GM12892 (cell line): ENCODE measurements around the gene SH3RF2.
"Not testable (repeated sequence)": the region's sequence is repeated elsewhere in the genome, so short reads cannot be mapped to it uniquely, and the experiment has no call there.

Experiments
- DNase-seq: peaks from one replicate; pipeline ENCODE4 v3.0.0; 2011; ENCODE audit not compliant: insufficient read length
- FAIRE-seq: peaks from 2 replicates; lab custom pipeline; 2011; peaks lifted over from hg19 to GRCh38; lab: Jason Lieb, UNC
- POLR2A ChIP-seq: IDR thresholded peaks from 2 replicates; pipeline ENCODE4 v1.6.1; 2011; ENCODE audit warnings: low read depth, low read length, control low read depth
- POLR2AphosphoS5 ChIP-seq: IDR thresholded peaks from 2 replicates; pipeline ENCODE4 v1.6.1; 2011; ENCODE audit warnings: low read depth, low read length, control low read depth
- TAF1 ChIP-seq: IDR thresholded peaks from 2 replicates; pipeline ENCODE4 v1.6.1; 2011; ENCODE audit warnings: low read depth, mild to moderate bottlenecking, control low read depth, low read length, borderline replicate concordance

SH3RF2 gene

DNA sequence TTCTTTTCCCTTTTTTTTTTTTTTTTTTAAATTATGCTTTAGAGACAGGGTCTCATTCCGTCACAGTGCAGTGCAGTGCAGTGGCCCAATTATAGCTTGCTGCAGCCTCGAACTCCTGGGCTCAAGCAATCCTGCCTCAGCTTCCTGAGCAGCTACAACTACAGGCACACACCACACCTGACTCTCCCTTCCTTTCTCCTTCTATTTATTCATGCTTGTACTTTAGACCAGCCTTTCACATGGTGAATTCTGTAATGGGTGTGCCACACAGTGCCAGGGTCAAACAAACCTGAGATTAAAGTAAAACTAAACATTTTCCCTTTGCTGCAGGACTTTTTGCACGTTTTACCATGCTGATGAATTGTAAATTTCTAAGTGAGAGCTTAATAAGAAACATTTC is 8.0 kb downstream of the SH3RF2 start:
- FAIRE-seq (no peak), DNase-seq (no peak)
- TF ChIP-seq TAF1 (no peak), POLR2A (no peak), POLR2AphosphoS5 (no peak)

GRCh38 chr5:145945620-145946111 is 9.3 kb downstream of the SH3RF2 start:
- DNase-seq (no peak), FAIRE-seq (no peak)
- no peak for TF ChIP-seq POLR2AphosphoS5
- no peak for TF ChIP-seq POLR2A

- no peak for TF ChIP-seq POLR2A
- TF ChIP-seq POLR2AphosphoS5, result no peak
- TF ChIP-seq TAF1, result no peak
- no peak for DNase-seq
These were observed 9.9 kb downstream of the SH3RF2 start for GRCh38 chr5:145946112-145946861.

GRCh38 chr5:145947581-145947980 is 11.2 kb downstream of the SH3RF2 start:
- FAIRE-seq (no peak), DNase-seq (no peak)
- TF ChIP-seq TAF1, result no peak
- no peak for TF ChIP-seq POLR2A
- TF ChIP-seq POLR2AphosphoS5, result no peak

More at GRCh38 chr5:145946112-145946861, 9.9 kb downstream of the SH3RF2 start:
- FAIRE-seq, result no peak

GRCh38 chr5:145948047-145948446 is 11.7 kb downstream of the SH3RF2 start:
- DNase-seq (no peak), FAIRE-seq (no peak)
- TF ChIP-seq POLR2AphosphoS5, result no peak
- no peak for TF ChIP-seq POLR2A
- TF ChIP-seq TAF1, result no peak

DNA sequence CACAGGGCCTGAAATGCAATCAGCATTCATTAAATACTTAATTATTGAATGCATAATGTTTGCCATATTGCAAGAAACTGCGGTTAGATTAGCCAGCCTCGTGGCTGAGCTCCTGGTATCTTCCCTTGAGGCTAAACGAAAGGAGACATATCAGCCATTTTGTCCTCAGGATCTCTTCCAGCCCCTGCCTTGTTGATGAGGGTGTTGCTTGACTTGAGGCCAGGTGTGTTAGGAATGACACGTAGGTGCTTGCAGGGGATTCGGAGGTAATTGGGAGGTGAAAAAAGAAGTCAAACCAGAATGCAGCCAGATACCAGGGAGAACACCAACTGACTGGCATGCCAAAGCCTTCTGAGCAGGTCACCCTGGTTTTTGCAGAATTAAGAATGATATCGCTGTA is 12.5 kb downstream of the SH3RF2 start:
- no peak for DNase-seq
- no peak for FAIRE-seq
- TF ChIP-seq POLR2A (no peak), POLR2AphosphoS5 (no peak), TAF1 (no peak)

GRCh38 chr5:145949474-145949873 is 13.1 kb downstream of the SH3RF2 start:
- FAIRE-seq, result no peak
- TF ChIP-seq POLR2A (no peak), POLR2AphosphoS5 (no peak), TAF1 (no peak)
- DNase-seq, result no peak

DNA sequence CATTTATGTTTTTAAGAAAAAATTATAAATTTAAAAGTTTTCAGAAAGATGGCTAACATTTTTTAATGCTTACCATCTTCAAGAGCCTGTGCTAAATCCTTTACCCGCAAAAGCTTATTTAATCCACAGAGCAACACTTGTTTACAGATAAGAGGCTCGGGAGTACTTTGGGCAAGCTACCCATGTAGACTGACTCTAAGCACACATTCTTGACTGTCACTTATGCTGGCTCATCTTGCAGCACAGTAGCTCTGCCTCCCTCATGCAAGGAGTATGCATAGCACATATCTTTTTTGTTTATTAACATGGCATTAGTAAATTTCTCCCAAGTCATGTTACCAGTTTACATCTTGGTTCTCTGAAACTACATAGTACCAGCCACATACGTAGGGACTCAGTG is 14.7 kb downstream of the SH3RF2 start:
- TF ChIP-seq TAF1 (no peak), POLR2AphosphoS5 (no peak), POLR2A (no peak)
- DNase-seq (no peak), FAIRE-seq (no peak)

- DNase-seq (no peak), FAIRE-seq (no peak)
- TF ChIP-seq POLR2AphosphoS5 (no peak), TAF1 (no peak)
These were observed 16.8 kb downstream of the SH3RF2 start for GRCh38 chr5:145953202-145953601.

GRCh38 chr5:145954140-145954539 is 17.8 kb downstream of the SH3RF2 start:
- DNase-seq, FAIRE-seq: not testable (repeated sequence)

DNA sequence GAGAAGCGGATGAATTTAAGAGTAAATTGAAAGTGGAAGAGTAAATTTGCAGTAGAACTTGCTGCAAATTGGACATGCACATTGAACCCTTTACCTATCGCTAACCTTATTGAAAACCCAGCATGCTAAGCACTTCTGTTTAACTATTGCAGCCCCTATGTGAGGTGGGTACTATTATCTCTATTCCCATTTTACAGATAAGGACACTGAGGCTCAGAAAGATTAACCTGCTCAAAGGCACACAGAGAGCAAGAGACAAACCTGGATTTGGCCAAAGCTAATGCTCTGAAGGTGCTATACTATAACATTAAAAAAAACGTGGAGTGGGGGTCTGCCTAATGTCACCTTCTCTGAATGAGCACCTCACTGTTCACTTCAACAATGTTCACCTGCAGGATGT is 21.0 kb downstream of the SH3RF2 start:
- FAIRE-seq (no peak), DNase-seq (no peak)
- TF ChIP-seq POLR2A (no peak), POLR2AphosphoS5 (no peak), TAF1 (no peak)

GRCh38 chr5:145958436-145958835 is 22.1 kb downstream of the SH3RF2 start:
- DNase-seq (no peak), FAIRE-seq (no peak)
- TF ChIP-seq POLR2AphosphoS5 (no peak), TAF1 (no peak), POLR2A (no peak)

GRCh38 chr5:145960166-145960565 is 23.8 kb downstream of the SH3RF2 start:
- FAIRE-seq, result no peak
- no peak for DNase-seq
- TF ChIP-seq POLR2AphosphoS5 (no peak), TAF1 (no peak), POLR2A (no peak)
